Astrocyte of the spinal cord (primary cell): ENCODE data around the gene ANKRD33B.

Source experiments
- DNase-seq: peaks from one replicate; pipeline ENCODE4 v3.0.0; 2011; ENCODE audit warnings: low read depth, low spot score
- H3K4me3 ChIP-seq: 2 replicates; pipeline ENCODE4 v1.5.1; 2011; ENCODE audit warnings: low read depth, mild to moderate bottlenecking, low read length, moderate library complexity
- in situ Hi-C: cut with HindIII; loops from 2 replicates; pipeline ENCODE4 v1.10.0; 2017; ENCODE audit warnings: low sequenced_read_pairs
- TF ChIP-seq, protein P1 (sequence below): IDR thresholded peaks from 2 replicates; pipeline ENCODE4 v1.5.1; 2012; ENCODE audit warnings: low read depth, mild to moderate bottlenecking, low read length, inconsistent platforms

The ANKRD33B gene

DNA sequence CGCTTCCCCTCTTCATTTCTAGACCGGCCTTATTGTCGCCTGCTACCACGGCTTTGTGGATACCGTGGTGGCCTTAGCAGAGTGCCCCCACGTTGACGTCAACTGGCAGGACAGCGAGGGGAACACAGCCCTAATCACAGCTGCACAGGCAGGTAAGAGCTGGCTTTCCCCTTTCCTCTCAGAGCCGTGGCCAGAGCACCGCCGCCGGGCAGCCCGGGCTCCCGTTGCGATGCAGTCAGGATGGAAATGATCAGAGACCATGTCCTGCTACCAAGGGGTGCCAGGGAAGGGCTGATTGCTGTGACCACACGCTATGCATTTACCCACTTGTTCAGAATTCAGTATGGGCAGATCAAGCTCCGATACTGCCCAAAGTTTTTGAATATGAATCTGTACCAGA, 54.4 kb downstream of the ANKRD33B start:
- in situ Hi-C loops: no loop called here
- no peak for DNase-seq
- TF ChIP-seq, protein P1, sequence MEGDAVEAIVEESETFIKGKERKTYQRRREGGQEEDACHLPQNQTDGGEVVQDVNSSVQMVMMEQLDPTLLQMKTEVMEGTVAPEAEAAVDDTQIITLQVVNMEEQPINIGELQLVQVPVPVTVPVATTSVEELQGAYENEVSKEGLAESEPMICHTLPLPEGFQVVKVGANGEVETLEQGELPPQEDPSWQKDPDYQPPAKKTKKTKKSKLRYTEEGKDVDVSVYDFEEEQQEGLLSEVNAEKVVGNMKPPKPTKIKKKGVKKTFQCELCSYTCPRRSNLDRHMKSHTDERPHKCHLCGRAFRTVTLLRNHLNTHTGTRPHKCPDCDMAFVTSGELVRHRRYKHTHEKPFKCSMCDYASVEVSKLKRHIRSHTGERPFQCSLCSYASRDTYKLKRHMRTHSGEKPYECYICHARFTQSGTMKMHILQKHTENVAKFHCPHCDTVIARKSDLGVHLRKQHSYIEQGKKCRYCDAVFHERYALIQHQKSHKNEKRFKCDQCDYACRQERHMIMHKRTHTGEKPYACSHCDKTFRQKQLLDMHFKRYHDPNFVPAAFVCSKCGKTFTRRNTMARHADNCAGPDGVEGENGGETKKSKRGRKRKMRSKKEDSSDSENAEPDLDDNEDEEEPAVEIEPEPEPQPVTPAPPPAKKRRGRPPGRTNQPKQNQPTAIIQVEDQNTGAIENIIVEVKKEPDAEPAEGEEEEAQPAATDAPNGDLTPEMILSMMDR: no peak
- no peak overlapping the region for H3K4me3 ChIP-seq

DNA sequence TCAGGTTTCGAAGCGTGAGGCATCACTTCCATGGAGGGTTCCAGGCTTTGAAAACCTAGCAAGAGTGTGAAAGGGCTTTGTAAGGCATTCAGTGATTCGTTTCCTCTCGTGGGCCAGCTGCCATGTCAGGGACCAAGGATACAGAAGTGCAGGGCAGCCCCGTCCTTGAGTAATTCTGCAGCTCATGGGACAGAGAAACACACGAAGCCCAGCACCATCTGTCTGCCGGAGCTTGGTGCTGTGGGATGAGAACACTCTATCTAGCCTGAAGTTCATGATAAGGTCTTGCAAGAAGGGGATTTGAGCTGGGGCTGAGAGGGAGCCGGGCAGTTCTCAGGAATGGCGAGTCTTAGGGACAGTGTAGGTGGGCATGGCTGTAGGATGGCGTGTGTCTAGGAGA, 55.8 kb downstream of the ANKRD33B start:
- in situ Hi-C loops: no loop called here
- H3K4me3 ChIP-seq: no peak overlapping the region
- DNase-seq: no peak
- TF ChIP-seq, protein P1: no peak

DNA sequence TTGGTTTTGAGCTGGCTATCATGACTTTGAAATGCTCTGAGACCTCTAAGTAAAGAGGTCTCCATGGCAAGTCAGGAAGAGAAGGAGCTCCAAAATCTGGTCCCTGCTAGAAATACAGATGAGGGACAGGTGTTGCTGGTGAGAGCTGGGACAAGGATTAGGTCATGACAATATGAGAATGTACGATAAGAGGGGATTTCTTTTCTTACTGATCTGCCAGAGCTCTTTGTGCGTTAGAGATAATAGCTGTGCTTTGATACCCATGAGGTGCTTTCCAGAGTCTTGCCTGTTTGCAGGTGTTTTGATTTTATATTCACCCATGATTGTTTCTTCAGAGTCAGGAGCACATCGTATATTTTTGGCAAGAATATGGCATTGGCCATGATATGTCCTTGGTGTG, 56.5 kb downstream of the ANKRD33B start:
- in situ Hi-C loops: no loop called here
- H3K4me3 ChIP-seq: no peak overlapping the region
- TF ChIP-seq, protein P1: no peak
- DNase-seq: no peak

- in situ Hi-C loops: no loop called here
- no peak overlapping the region for H3K4me3 ChIP-seq
- TF ChIP-seq, protein P1: no peak
- no peak for DNase-seq
Measured at GRCh38 chr5:10621832-10622231, 58.0 kb downstream of the ANKRD33B start.

DNA sequence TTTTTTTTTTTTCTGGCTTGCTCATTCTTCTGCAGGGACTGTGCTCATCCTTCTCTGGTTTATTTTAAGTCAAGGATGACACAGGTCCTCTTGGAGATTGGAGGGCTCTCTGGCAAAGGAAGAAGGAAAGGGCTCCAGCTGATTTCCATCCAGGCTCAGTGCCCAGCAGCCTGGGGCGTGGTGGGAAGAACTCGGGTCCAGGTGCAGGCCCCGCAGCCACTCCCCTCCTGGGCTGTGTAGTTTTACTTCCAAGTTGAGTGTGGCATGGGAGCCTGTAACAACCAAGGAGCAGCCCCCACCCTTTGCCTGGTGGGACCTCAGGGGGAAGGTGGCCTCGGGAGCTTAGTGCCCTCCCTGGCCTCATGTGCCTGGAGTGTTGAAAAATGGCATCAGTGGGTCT, 58.9 kb downstream of the ANKRD33B start:
- DNase-seq: no peak
- in situ Hi-C loops: no loop called here
- H3K4me3 ChIP-seq: no peak overlapping the region
- TF ChIP-seq, protein P1: no peak

GRCh38 chr5:10623305-10623910, 59.5 kb downstream of the ANKRD33B start:
- in situ Hi-C loops: no loop called here
- TF ChIP-seq, protein P1: no peak
- no peak overlapping the region for H3K4me3 ChIP-seq
- DNase-seq: no peak
